ENCODE results near the gene CHRDL2.

CHRDL2 gene

GRCh38 chr11:74710281-74710938 is 20.8 kb downstream of the CHRDL2 start:
- DNase-seq (ENCODE audit: low spot score): no peak

GRCh38 chr11:74709175-74709574 is 22.1 kb downstream of the CHRDL2 start:
- DNase-seq (ENCODE audit: low spot score): no peak

GRCh38 chr11:74707602-74708510 is 23.4 kb downstream of the CHRDL2 start:
- DNase-seq (ENCODE audit: low spot score): no peak

GRCh38 chr11:74707182-74707581 is 24.0 kb downstream of the CHRDL2 start:
- DNase-seq (ENCODE audit: low spot score): no peak

GRCh38 chr11:74703211-74703610 is 28.0 kb downstream of the CHRDL2 start:
- no peak for DNase-seq (ENCODE audit: low spot score)

GRCh38 chr11:74702383-74703007 is 28.7 kb downstream of the CHRDL2 start:
- DNase-seq (ENCODE audit: low spot score): peak; percentile 73

GRCh38 chr11:74701351-74701750 is 29.9 kb downstream of the CHRDL2 start:
- no peak for DNase-seq (ENCODE audit: low spot score)

- DNase-seq (ENCODE audit: low spot score): no peak
Observed at GRCh38 chr11:74699615-74700396, 31.4 kb downstream of the CHRDL2 start.

GRCh38 chr11:74697722-74698121 is 33.5 kb downstream of the CHRDL2 start:
- no peak for DNase-seq (ENCODE audit: low spot score)

GRCh38 chr11:74696939-74697675 is 34.1 kb downstream of the CHRDL2 start:
- no peak for DNase-seq (ENCODE audit: low spot score)

- no peak for DNase-seq (ENCODE audit: low spot score)
Observed at GRCh38 chr11:74696500-74696899, 34.7 kb downstream of the CHRDL2 start.

- no peak for DNase-seq (ENCODE audit: low spot score)
Observed at GRCh38 chr11:74695705-74696280, 35.4 kb downstream of the CHRDL2 start.

GRCh38 chr11:74694136-74694930 is 36.9 kb downstream of the CHRDL2 start:
- DNase-seq (ENCODE audit: low spot score): no peak

- no peak for DNase-seq (ENCODE audit: low spot score)
Observed at GRCh38 chr11:74693531-74693930, 37.7 kb downstream of the CHRDL2 start.

GRCh38 chr11:74691755-74692154 is 39.5 kb downstream of the CHRDL2 start:
- no peak for DNase-seq (ENCODE audit: low spot score)

GRCh38 chr11:74689666-74690065 is 41.6 kb downstream of the CHRDL2 start:
- DNase-seq (ENCODE audit: low spot score): no peak

GRCh38 chr11:74687237-74688023 is 43.8 kb downstream of the CHRDL2 start:
- DNase-seq (ENCODE audit: low spot score): no peak

GRCh38 chr11:74686792-74687191 is 44.4 kb downstream of the CHRDL2 start:
- no peak for DNase-seq (ENCODE audit: low spot score)

- DNase-seq (ENCODE audit: low spot score): no peak
Observed at GRCh38 chr11:74685905-74686304, 45.3 kb downstream of the CHRDL2 start.

Data from germinal center (tissue), 1 donor.